Middle frontal gyrus (tissue), 1 donor: ENCODE measurements around the gene CEACAM19.
"Not testable (repeated sequence)": the region's sequence is repeated elsewhere in the genome, so short reads cannot be mapped to it uniquely, and the experiment has no call there.

Source experiments
- DNase-seq: peaks from one replicate; pipeline ENCODE4 v3.0.0-alpha.2; 2015; ENCODE audit warnings: low spot score; ENCODE audit errors: extremely low spot score

CEACAM19 gene

GRCh38 chr19:44673510-44673909, 2.2 kb downstream of the CEACAM19 start:
- DNase-seq = no peak

- DNase-seq = no peak
These were observed 4.2 kb downstream of the CEACAM19 start for GRCh38 chr19:44675521-44675920.

- DNase-seq = no peak
These were observed 5.9 kb downstream of the CEACAM19 start for GRCh38 chr19:44677019-44677811.

GRCh38 chr19:44680536-44680935, 9.3 kb downstream of the CEACAM19 start:
- no peak for DNase-seq

- no peak for DNase-seq
These were observed 10.9 kb downstream of the CEACAM19 start for GRCh38 chr19:44681992-44682790.

- DNase-seq = no peak
These were observed 11.5 kb downstream of the CEACAM19 start for GRCh38 chr19:44682807-44683206.

- DNase-seq = no peak
These were observed 12.3 kb downstream of the CEACAM19 start for GRCh38 chr19:44683434-44684210.

GRCh38 chr19:44684396-44684795, 13.1 kb downstream of the CEACAM19 start:
- not testable (repeated sequence) for DNase-seq

- no peak for DNase-seq
These were observed 13.9 kb downstream of the CEACAM19 start for GRCh38 chr19:44684892-44685863.

GRCh38 chr19:44685877-44686276, 14.6 kb downstream of the CEACAM19 start:
- DNase-seq = no peak

GRCh38 chr19:44686896-44687295, 15.6 kb downstream of the CEACAM19 start:
- DNase-seq = no peak

GRCh38 chr19:44687888-44688287, 16.6 kb downstream of the CEACAM19 start:
- no peak for DNase-seq

- DNase-seq = no peak
These were observed 18.2 kb downstream of the CEACAM19 start for GRCh38 chr19:44689290-44690130.

GRCh38 chr19:44690131-44690440, 18.8 kb downstream of the CEACAM19 start:
- no peak for DNase-seq

- no peak for DNase-seq
These were observed 21.1 kb downstream of the CEACAM19 start for GRCh38 chr19:44692379-44692721.

GRCh38 chr19:44694184-44694579, 22.9 kb downstream of the CEACAM19 start:
- DNase-seq = no peak

GRCh38 chr19:44696939-44697669, 25.8 kb downstream of the CEACAM19 start:
- DNase-seq = no peak

GRCh38 chr19:44697670-44698034, 26.4 kb downstream of the CEACAM19 start:
- no peak for DNase-seq

GRCh38 chr19:44698492-44699201, 27.4 kb downstream of the CEACAM19 start, which contains the start of gene CEACAM16:
Gene CEACAM16 (plus strand): TSS chr19:44699151. CDS start chr19:44701457, 2,306 bp downstream.
- no peak for DNase-seq
